ENCODE measurements around the gene PRPS1. TPM values are rescaled to one million over a fixed set of nuclear protein-coding genes. Genes with fewer than 3 reads are reported as not detected.
"Not testable (repeated sequence)": the region's sequence is repeated elsewhere in the genome, so short reads cannot be mapped to it uniquely, and the experiment has no call there.

Gene PRPS1
- total RNA-seq, 2 experiments from 2014 or later: 68.9 to 73.4 TPM

GRCh38 chrX:107678957-107679740 is 50.8 kb downstream of the PRPS1 start:
- peak overlapping the region; percentile 22 for H3K4me3 Mint-ChIP-seq
- H3K9me3 Mint-ChIP-seq: no peaks in the 10 kb centered on the region
- peak; percentile 80 for DNase-seq
- no peaks in the 10 kb centered on the region for H3K27me3 Mint-ChIP-seq
- peaks cover 4% of the 10 kb centered on the region for H3K36me3 Mint-ChIP-seq (ENCODE audit: low read depth)
- CTCF ChIA-PET: interaction anchor here (0.6 to 4.0 kb wide), 5 partner anchors 11 to 62 kb away, joined by 4 to 25 read pairs (median 5); no protein-coding TSS in a partner anchor
- POLR2A ChIA-PET: no interaction called here
- H3K4me1 Mint-ChIP-seq: peaks cover 69% of the 10 kb centered on the region
- H3K27ac Mint-ChIP-seq: peak overlapping the region; percentile 83

- Mint-ChIP-seq H3K27ac (no peak overlapping the region), H3K9me3 (no peaks in the 10 kb centered on the region), H3K36me3 (ENCODE audit: low read depth) (no peaks in the 10 kb centered on the region), H3K27me3 (no peaks in the 10 kb centered on the region), H3K4me3 (no peak overlapping the region), H3K4me1 (peaks cover 68% of the 10 kb centered on the region)
- ChIA-PET POLR2A (no interaction called here), CTCF (interaction anchor here (4.5 kb wide), 1 partner anchor 8 kb away, joined by 21 read pairs; no protein-coding TSS in a partner anchor)
- DNase-seq: no peak
Observed at GRCh38 chrX:107682256-107682655, 53.9 kb downstream of the PRPS1 start.

- POLR2A ChIA-PET: no interaction called here
- no peaks in the 10 kb centered on the region for H3K9me3 Mint-ChIP-seq
- no peak for DNase-seq
- no peak overlapping the region for H3K4me3 Mint-ChIP-seq
- peaks cover 61% of the 10 kb centered on the region for H3K4me1 Mint-ChIP-seq
- no peaks in the 10 kb centered on the region for H3K36me3 Mint-ChIP-seq (ENCODE audit: low read depth)
- peak overlapping the region; percentile 39 for H3K27ac Mint-ChIP-seq
- no peaks in the 10 kb centered on the region for H3K27me3 Mint-ChIP-seq
- CTCF ChIA-PET: interaction anchor here (1.2 to 4.5 kb wide), 3 partner anchors 9 to 32 kb away, joined by 4 to 21 read pairs (median 16); no protein-coding TSS in a partner anchor
Observed at GRCh38 chrX:107683124-107683895, 55.0 kb downstream of the PRPS1 start.

- Mint-ChIP-seq H3K36me3 (ENCODE audit: low read depth) (no peaks in the 10 kb centered on the region), H3K9me3 (no peaks in the 10 kb centered on the region), H3K27me3 (no peaks in the 10 kb centered on the region), H3K4me1 (peaks cover 55% of the 10 kb centered on the region), H3K4me3 (no peak overlapping the region), H3K27ac (peak overlapping the region; percentile 70)
- POLR2A ChIA-PET: no interaction called here
- CTCF ChIA-PET: interaction anchor here (1.2 to 4.5 kb wide), 4 partner anchors 10 to 32 kb away, joined by 3 to 21 read pairs (median 10); no protein-coding TSS in a partner anchor
- DNase-seq: no peak
Observed at GRCh38 chrX:107683931-107684330, 55.6 kb downstream of the PRPS1 start.

- peak overlapping the region; percentile 64 for H3K27ac Mint-ChIP-seq
- CTCF ChIA-PET: interaction anchor here (0.7 to 4.5 kb wide), 5 partner anchors 11 to 791 kb away, joined by 3 to 21 read pairs (median 3); no protein-coding TSS in a partner anchor
- no peak overlapping the region for H3K4me3 Mint-ChIP-seq
Observed at GRCh38 chrX:107684956-107685385, 56.7 kb downstream of the PRPS1 start.

GRCh38 chrX:107685586-107685985 is 57.3 kb downstream of the PRPS1 start:
- H3K9me3 Mint-ChIP-seq; H3K4me3 Mint-ChIP-seq; H3K27ac Mint-ChIP-seq; DNase-seq; H3K27me3 Mint-ChIP-seq; H3K36me3 Mint-ChIP-seq (ENCODE audit: low read depth): not testable (repeated sequence)
- peaks cover 39% of the 10 kb centered on the region for H3K4me1 Mint-ChIP-seq
- CTCF ChIA-PET: interaction anchor here (0.7 to 4.5 kb wide), 4 partner anchors 12 to 791 kb away, joined by 3 to 21 read pairs (median 10); no protein-coding TSS in a partner anchor
- POLR2A ChIA-PET: interaction anchor here (0.5 kb wide), 1 partner anchor 795 kb away, joined by 3 read pairs; no protein-coding TSS in a partner anchor

More at GRCh38 chrX:107684956-107685385, 56.7 kb downstream of the PRPS1 start:
- H3K36me3 Mint-ChIP-seq (ENCODE audit: low read depth): no peaks in the 10 kb centered on the region
- H3K9me3 Mint-ChIP-seq: no peaks in the 10 kb centered on the region
- POLR2A ChIA-PET: interaction anchor here (0.5 kb wide), 1 partner anchor 794 kb away, joined by 3 read pairs; no protein-coding TSS in a partner anchor
- peaks cover 45% of the 10 kb centered on the region for H3K4me1 Mint-ChIP-seq
- no peaks in the 10 kb centered on the region for H3K27me3 Mint-ChIP-seq
- no peak for DNase-seq

- Mint-ChIP-seq H3K27ac (no peak overlapping the region), H3K4me3 (no peak overlapping the region), H3K36me3 (ENCODE audit: low read depth) (no peaks in the 10 kb centered on the region), H3K27me3 (no peaks in the 10 kb centered on the region), H3K4me1 (peaks cover 35% of the 10 kb centered on the region), H3K9me3 (no peaks in the 10 kb centered on the region)
- ChIA-PET POLR2A (no interaction called here), CTCF (interaction anchor here (1.7 to 4.5 kb wide), 2 partner anchors 12 to 13 kb away, joined by 4 to 21 read pairs; no protein-coding TSS in a partner anchor)
- DNase-seq: no peak
Observed at GRCh38 chrX:107686026-107686425, 57.7 kb downstream of the PRPS1 start.

GRCh38 chrX:107686792-107687191 is 58.5 kb downstream of the PRPS1 start:
- Mint-ChIP-seq H3K9me3 (no peaks in the 10 kb centered on the region), H3K4me3 (no peak overlapping the region), H3K27ac (no peak overlapping the region), H3K4me1 (peaks cover 35% of the 10 kb centered on the region), H3K36me3 (ENCODE audit: low read depth) (no peaks in the 10 kb centered on the region), H3K27me3 (no peaks in the 10 kb centered on the region)
- POLR2A ChIA-PET: no interaction called here
- no peak for DNase-seq
- CTCF ChIA-PET: interaction anchor here (0.7 to 1.7 kb wide), 3 partner anchors 9 to 92 kb away, joined by 3 to 4 read pairs (median 4); no protein-coding TSS in a partner anchor

- ChIA-PET POLR2A (no interaction called here), CTCF (interaction anchor here (0.9 to 1.7 kb wide), 2 partner anchors 10 to 14 kb away, joined by 4 read pairs; no protein-coding TSS in a partner anchor)
- H3K27ac Mint-ChIP-seq: no peak overlapping the region
- peaks cover 35% of the 10 kb centered on the region for H3K4me1 Mint-ChIP-seq
- H3K9me3 Mint-ChIP-seq: no peaks in the 10 kb centered on the region
- no peaks in the 10 kb centered on the region for H3K36me3 Mint-ChIP-seq (ENCODE audit: low read depth)
- H3K27me3 Mint-ChIP-seq: no peaks in the 10 kb centered on the region
- H3K4me3 Mint-ChIP-seq: no peak overlapping the region
- no peak for DNase-seq
Observed at GRCh38 chrX:107687445-107687844, 59.1 kb downstream of the PRPS1 start.

- ChIA-PET POLR2A (no interaction called here), CTCF (interaction anchor here (0.6 to 2.0 kb wide), 4 partner anchors 12 to 44 kb away, joined by 3 to 5 read pairs (median 4); no protein-coding TSS in a partner anchor)
- H3K9me3 Mint-ChIP-seq: no peaks in the 10 kb centered on the region
- no peak overlapping the region for H3K27ac Mint-ChIP-seq
- H3K4me3 Mint-ChIP-seq: no peak overlapping the region
- no peaks in the 10 kb centered on the region for H3K27me3 Mint-ChIP-seq
- H3K4me1 Mint-ChIP-seq: peaks cover 11% of the 10 kb centered on the region
- no peak for DNase-seq
- H3K36me3 Mint-ChIP-seq (ENCODE audit: low read depth): no peaks in the 10 kb centered on the region
Observed at GRCh38 chrX:107691024-107691448, 62.7 kb downstream of the PRPS1 start.

- CTCF ChIA-PET: no interaction called here
- Mint-ChIP-seq H3K9me3 (no peaks in the 10 kb centered on the region), H3K27ac (no peak overlapping the region), H3K36me3 (ENCODE audit: low read depth) (no peaks in the 10 kb centered on the region), H3K4me3 (no peak overlapping the region), H3K4me1 (peaks cover 15% of the 10 kb centered on the region), H3K27me3 (no peaks in the 10 kb centered on the region)
- no peak for DNase-seq
- POLR2A ChIA-PET: no interaction called here
Observed at GRCh38 chrX:107699616-107700015, 71.3 kb downstream of the PRPS1 start.

- H3K4me3 Mint-ChIP-seq: no peak overlapping the region
- CTCF ChIA-PET: interaction anchor here (1.3 kb wide), 1 partner anchor 22 kb away, joined by 6 read pairs; no protein-coding TSS in a partner anchor
- H3K36me3 Mint-ChIP-seq (ENCODE audit: low read depth): no peaks in the 10 kb centered on the region
- H3K9me3 Mint-ChIP-seq: no peaks in the 10 kb centered on the region
- H3K4me1 Mint-ChIP-seq: peaks cover 15% of the 10 kb centered on the region
- no peak overlapping the region for H3K27ac Mint-ChIP-seq
- POLR2A ChIA-PET: no interaction called here
- H3K27me3 Mint-ChIP-seq: no peaks in the 10 kb centered on the region
- no peak for DNase-seq
Observed at GRCh38 chrX:107700317-107700774, 72.0 kb downstream of the PRPS1 start.
